Measurements from ENCODE around the gene SPATA18. TPM values are rescaled to one million over a fixed set of nuclear protein-coding genes. Genes with fewer than 3 reads are reported as not detected.

Gene SPATA18
- total RNA-seq, 6 experiments from 2014 or later: 6.9 to 12.9 (median 12.0) TPM

DNA sequence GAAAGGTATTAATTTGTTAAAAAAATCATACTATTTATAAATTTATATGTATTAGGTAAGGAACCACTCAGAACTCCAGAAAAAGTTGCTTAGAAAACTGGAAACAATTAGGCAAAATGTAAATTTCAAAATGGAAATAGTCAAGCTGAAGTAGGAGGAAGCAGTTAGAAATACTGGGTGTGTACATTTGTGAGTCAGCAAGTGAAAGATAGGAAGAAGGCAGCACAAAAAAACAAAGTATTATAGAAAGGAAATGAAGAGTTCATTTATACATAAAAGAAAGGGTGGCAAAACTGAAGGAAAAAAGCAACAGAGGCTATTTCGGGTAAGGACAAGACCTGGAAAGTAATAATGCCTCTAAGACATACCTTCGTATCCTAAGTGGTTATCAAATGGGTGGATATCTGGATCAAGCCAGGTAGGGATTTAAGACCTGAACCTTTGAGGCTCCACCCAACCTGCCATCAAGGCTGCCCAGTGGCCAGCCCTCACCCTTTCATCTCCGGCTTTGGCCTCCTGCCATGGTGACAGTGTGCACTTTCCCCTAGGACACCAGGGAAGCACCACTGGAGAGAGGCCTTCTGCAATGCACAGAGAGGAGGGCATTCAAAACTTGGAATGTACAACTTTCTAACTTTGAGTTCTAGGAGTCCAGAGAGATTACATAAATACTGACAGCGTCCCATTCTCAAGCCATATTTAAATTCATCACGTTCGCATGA is 31.0 kb upstream of the SPATA18 start, which contains the start of gene LRRC66:
Gene LRRC66, minus strand, starts transcription at position 428 of the 722 bp plus-strand sequence. CDS start 2,750 bp downstream, outside the sequence.
- Mint-ChIP-seq H3K4me1 (ENCODE audit: low read depth) (peaks cover 20% of the 10 kb centered on the region), H3K36me3 (ENCODE audit: low read depth) (peaks cover 9% of the 10 kb centered on the region), H3K4me3 (no peak within 1 kb of the TSS), H3K27me3 (ENCODE audit: insufficient read depth) (no peaks in the 10 kb centered on the region), H3K27ac (peak within 1 kb of the TSS; percentile 5), H3K9me3 (no peaks in the 10 kb centered on the region)
- no peak for DNase-seq
- TF ChIP-seq, protein P1, sequence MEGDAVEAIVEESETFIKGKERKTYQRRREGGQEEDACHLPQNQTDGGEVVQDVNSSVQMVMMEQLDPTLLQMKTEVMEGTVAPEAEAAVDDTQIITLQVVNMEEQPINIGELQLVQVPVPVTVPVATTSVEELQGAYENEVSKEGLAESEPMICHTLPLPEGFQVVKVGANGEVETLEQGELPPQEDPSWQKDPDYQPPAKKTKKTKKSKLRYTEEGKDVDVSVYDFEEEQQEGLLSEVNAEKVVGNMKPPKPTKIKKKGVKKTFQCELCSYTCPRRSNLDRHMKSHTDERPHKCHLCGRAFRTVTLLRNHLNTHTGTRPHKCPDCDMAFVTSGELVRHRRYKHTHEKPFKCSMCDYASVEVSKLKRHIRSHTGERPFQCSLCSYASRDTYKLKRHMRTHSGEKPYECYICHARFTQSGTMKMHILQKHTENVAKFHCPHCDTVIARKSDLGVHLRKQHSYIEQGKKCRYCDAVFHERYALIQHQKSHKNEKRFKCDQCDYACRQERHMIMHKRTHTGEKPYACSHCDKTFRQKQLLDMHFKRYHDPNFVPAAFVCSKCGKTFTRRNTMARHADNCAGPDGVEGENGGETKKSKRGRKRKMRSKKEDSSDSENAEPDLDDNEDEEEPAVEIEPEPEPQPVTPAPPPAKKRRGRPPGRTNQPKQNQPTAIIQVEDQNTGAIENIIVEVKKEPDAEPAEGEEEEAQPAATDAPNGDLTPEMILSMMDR (IDR thresholded peaks at IDR 0.05): no peak

DNA sequence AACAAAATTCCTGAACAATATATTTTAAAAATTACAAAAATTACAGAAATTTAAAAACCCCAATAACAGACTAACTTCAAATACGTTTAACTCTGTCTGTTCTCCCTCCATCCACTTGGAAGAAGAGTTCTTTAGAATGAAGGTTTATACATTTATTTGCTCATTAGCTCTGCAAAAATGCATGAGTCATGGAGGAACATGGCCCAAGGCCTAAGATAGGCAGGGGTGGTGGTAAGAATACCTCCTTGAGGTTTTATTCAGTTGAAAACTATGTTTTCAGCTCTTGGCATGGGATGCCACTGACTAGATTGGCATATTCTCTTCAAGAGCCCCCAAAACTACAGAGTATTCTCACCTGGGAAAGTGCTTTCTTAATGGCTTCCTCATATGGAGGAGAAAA is 22.1 kb upstream of the SPATA18 start:
- Mint-ChIP-seq H3K4me3 (peak overlapping the region; percentile 55), H3K27ac (peak overlapping the region; percentile 77; the same call in 1 of the 2 replicates), H3K4me1 (ENCODE audit: low read depth) (peaks cover 36% of the 10 kb centered on the region), H3K9me3 (no peaks in the 10 kb centered on the region), H3K27me3 (ENCODE audit: insufficient read depth) (no peaks in the 10 kb centered on the region), H3K36me3 (ENCODE audit: low read depth) (peaks cover 44% of the 10 kb centered on the region)
- peak; percentile 79 for DNase-seq
- TF ChIP-seq, protein P1 (IDR thresholded peaks at IDR 0.05): no peak

DNA sequence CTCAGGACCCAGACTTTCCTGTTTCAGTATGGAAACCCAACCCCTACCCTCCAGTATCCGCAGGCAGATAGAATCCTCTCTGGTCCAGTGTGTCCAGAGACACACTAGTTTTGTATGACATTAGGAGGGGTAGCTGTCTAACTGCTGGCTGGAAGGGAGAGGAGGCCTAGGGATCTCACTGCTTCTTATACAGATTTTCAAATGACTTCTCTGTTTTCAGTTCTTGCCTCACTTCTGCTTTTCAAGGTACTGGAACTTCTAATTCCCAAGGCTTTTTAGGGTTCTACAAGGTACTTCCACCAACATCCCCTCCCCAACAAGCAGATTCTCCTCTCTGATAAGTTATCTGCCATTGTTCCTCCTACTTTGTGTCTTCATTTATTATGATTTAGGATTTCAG is 19.1 kb upstream of the SPATA18 start:
- Mint-ChIP-seq H3K27ac (no peak overlapping the region), H3K27me3 (ENCODE audit: insufficient read depth) (no peaks in the 10 kb centered on the region; the same call in 1 of the 2 replicates), H3K9me3 (no peaks in the 10 kb centered on the region), H3K4me1 (ENCODE audit: low read depth) (peaks cover 59% of the 10 kb centered on the region), H3K36me3 (ENCODE audit: low read depth) (peaks cover 47% of the 10 kb centered on the region), H3K4me3 (no peak overlapping the region)
- no peak for DNase-seq
- TF ChIP-seq, protein P1 (IDR thresholded peaks at IDR 0.05): no peak

DNA sequence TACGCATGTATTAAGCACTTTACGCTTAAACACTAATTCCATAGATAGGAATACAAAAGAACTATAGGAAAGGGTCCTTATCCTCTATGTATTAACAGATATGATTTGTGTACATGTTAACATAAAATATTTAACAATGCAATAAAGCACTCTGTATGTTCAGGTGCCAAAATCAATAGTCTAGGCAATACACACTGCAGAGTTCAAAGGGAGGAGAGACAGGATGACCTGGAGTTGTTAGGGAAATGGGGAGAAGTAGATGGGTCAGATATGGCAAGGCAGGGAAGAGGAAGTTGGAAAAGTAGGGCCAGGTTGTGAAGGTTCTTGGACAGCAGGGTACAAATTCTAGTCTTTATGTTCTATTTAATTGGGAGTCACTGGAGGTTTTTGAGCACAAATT is 15.9 kb upstream of the SPATA18 start:
- H3K27me3 Mint-ChIP-seq (ENCODE audit: insufficient read depth): no peaks in the 10 kb centered on the region; the same call in 1 of the 2 replicates
- peaks cover 32% of the 10 kb centered on the region for H3K36me3 Mint-ChIP-seq (ENCODE audit: low read depth)
- H3K4me1 Mint-ChIP-seq (ENCODE audit: low read depth): peaks cover 53% of the 10 kb centered on the region
- H3K9me3 Mint-ChIP-seq: no peaks in the 10 kb centered on the region
- TF ChIP-seq, protein P1 (IDR thresholded peaks at IDR 0.05): no peak
- H3K27ac Mint-ChIP-seq: no peak overlapping the region
- no peak overlapping the region for H3K4me3 Mint-ChIP-seq
- DNase-seq: no peak

DNA sequence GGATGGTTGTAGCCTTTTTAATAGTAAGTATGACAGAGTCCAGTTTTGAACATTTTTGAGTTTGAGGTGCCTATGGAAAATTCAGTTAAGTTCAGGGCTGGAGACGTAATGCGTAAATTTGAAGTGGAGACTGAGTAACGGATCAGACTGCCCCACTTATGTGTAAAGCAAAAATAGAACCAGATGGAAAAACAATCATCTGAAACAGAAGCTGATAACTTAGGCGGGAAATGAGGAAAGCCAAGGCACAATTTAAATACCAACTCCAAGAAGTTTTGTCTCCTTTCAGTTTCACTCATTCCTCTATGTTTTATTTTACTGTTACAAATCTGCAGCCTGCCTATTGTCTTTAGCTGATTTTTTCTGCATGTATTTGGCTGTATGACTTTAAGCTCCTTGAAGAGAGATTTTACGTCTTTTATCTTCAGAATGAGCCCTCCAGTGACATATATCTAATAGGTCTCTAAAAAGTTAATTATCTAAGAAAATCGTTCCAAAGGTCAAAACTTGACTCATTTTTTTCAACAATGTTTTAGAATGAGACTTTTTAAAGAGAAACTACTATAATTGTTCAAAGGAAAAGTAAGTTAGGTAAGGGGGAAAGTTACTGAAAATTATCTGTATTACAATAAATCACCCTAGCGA is 14.1 kb upstream of the SPATA18 start:
- Mint-ChIP-seq H3K27me3 (ENCODE audit: insufficient read depth) (peaks cover 8% of the 10 kb centered on the region), H3K27ac (peak overlapping the region; percentile 80), H3K4me3 (peak overlapping the region; percentile 97), H3K4me1 (ENCODE audit: low read depth) (peaks cover 37% of the 10 kb centered on the region), H3K36me3 (ENCODE audit: low read depth) (peaks cover 18% of the 10 kb centered on the region), H3K9me3 (no peaks in the 10 kb centered on the region)
- DNase-seq: no peak
- TF ChIP-seq, protein P1 (IDR thresholded peaks at IDR 0.05): no peak

Data from HFFc6 (cell line).